Type B pancreatic cell (in vitro differentiated cells): Measurements from ENCODE around the gene NEK7. TPM values are rescaled to one million over a fixed set of nuclear protein-coding genes. Genes with fewer than 3 reads are reported as not detected.

Source experiments
- DNase-seq: peaks from one replicate; pipeline ENCODE4 v3.0.0; 2021; ENCODE audit warnings: mixed read lengths; ENCODE audit not compliant: unreplicated experiment; ENCODE audit errors: extremely low spot score
- H3K27ac Mint-ChIP-seq: 2 replicates; pipeline ENCODE4 v1.8.0; 2021; ENCODE audit warnings: mild to moderate bottlenecking, mixed read lengths
- H3K27me3 Mint-ChIP-seq: 2 replicates; pipeline ENCODE4 v1.8.0; 2021; ENCODE audit warnings: mixed read lengths
- H3K36me3 Mint-ChIP-seq: 2 replicates; pipeline ENCODE4 v1.8.0; 2021; ENCODE audit warnings: mixed read lengths
- H3K4me1 Mint-ChIP-seq: one replicate; pipeline ENCODE4 v1.8.0; 2021; ENCODE audit warnings: mixed read lengths; ENCODE audit not compliant: unreplicated experiment
- H3K4me3 Mint-ChIP-seq: 2 replicates; pipeline ENCODE4 v1.8.0; 2021; ENCODE audit warnings: mild to moderate bottlenecking, mixed read lengths
- H3K9me3 Mint-ChIP-seq: 2 replicates; pipeline ENCODE4 v1.8.0; 2021; ENCODE audit warnings: mixed read lengths
- CTCF ChIP-seq: fragments of 200-600 bp; sonication (generic); conservative IDR thresholded peaks from 2 replicates; pipeline ENCODE4 v1.5.0; 2021; ENCODE audit warnings: antibody characterized with exemption, mild to moderate bottlenecking
- total RNA-seq: library from RNA; stranded (reverse); gene quantifications from 2 replicates; pipeline ENCODE4 v1.2.1, GENCODE V29; 2021; ENCODE audit warnings: low replicate concordance

The NEK7 gene
- total RNA-seq, 1 donor from 2014 or later: 35.1 TPM

GRCh38 chr1:198359024-198359653, 202.3 kb downstream of the NEK7 start:
- Mint-ChIP-seq H3K27ac (no peak overlapping the region), H3K4me1 (peaks cover 22% of the 10 kb centered on the region), H3K9me3 (no peaks in the 10 kb centered on the region), H3K36me3 (no peaks in the 10 kb centered on the region), H3K27me3 (no peaks in the 10 kb centered on the region), H3K4me3 (no peak overlapping the region)
- TF ChIP-seq CTCF: peak; percentile 68
- DNase-seq: no peak

DNA sequence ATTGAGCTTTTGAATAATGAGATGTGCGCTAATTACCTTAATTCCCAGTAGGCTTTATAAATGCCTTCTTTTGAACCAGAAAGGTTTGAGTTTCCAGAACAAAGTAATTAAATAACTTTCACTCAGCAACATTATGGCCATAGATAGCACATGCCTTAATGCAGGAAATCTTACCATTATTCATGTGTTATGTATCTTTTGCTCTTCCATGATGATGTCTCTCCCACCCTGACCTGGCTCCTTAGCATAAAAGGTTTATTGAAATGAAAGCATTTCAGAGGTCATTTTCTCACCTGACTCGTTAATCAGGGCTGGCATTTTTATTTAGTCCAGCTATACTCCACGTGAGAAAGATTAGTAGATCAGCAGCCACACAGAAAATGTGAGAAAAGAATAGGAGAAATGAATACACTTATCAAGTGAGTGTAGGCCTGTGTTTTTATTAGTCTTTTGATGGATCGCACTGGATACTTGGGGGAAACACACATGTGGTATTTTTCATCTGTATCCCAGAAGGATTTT, 203.5 kb downstream of the NEK7 start:
- no peak for DNase-seq
- Mint-ChIP-seq H3K27ac (no peak overlapping the region), H3K4me3 (no peak overlapping the region), H3K4me1 (peaks cover 22% of the 10 kb centered on the region), H3K9me3 (no peaks in the 10 kb centered on the region), H3K36me3 (no peaks in the 10 kb centered on the region), H3K27me3 (no peaks in the 10 kb centered on the region)
- no peak for TF ChIP-seq CTCF

GRCh38 chr1:198361237-198361767, 204.5 kb downstream of the NEK7 start:
- Mint-ChIP-seq H3K27ac (no peak overlapping the region), H3K4me1 (peaks cover 22% of the 10 kb centered on the region), H3K4me3 (no peak overlapping the region), H3K36me3 (no peaks in the 10 kb centered on the region), H3K27me3 (no peaks in the 10 kb centered on the region), H3K9me3 (no peaks in the 10 kb centered on the region)
- no peak for TF ChIP-seq CTCF
- no peak for DNase-seq

GRCh38 chr1:198363625-198364151, 206.9 kb downstream of the NEK7 start:
- no peaks in the 10 kb centered on the region for H3K9me3 Mint-ChIP-seq
- H3K36me3 Mint-ChIP-seq: no peaks in the 10 kb centered on the region
- no peak for TF ChIP-seq CTCF
- H3K27me3 Mint-ChIP-seq: no peaks in the 10 kb centered on the region
- no peak overlapping the region for H3K4me3 Mint-ChIP-seq
- H3K4me1 Mint-ChIP-seq: peaks cover 18% of the 10 kb centered on the region
- DNase-seq: no peak
- H3K27ac Mint-ChIP-seq: no peak overlapping the region

DNA sequence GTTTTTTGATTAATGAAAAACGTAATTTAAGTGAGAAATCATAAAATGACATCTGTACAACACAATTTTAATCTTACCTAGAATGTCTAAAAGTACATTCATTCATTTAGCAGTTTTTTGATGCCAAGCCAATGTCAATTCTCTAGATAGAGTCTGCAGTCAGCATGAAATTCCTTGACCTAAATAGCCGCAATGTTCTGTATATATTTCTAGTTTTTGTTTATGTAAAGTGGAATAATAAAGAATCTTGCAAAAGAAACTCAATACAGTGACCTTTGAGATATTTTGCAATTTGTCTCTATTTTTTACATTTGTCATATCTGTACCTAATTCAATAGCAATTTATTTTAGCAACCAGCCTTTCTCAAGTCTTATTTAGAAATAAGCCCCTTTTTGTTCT, 207.7 kb downstream of the NEK7 start:
- H3K27me3 Mint-ChIP-seq: no peaks in the 10 kb centered on the region
- H3K36me3 Mint-ChIP-seq: no peaks in the 10 kb centered on the region
- no peak for TF ChIP-seq CTCF
- H3K4me3 Mint-ChIP-seq: no peak overlapping the region
- DNase-seq: no peak
- H3K4me1 Mint-ChIP-seq: peaks cover 11% of the 10 kb centered on the region
- H3K27ac Mint-ChIP-seq: no peak overlapping the region
- no peaks in the 10 kb centered on the region for H3K9me3 Mint-ChIP-seq
